NCI-H1930 (cell line): ENCODE measurements around the gene TBX10.
"Not testable (repeated sequence)": the region's sequence is repeated elsewhere in the genome, so short reads cannot be mapped to it uniquely, and the experiment has no call there.

Source experiments
- DNase-seq, 2 experiments: peaks; one replicate each; lab custom pipeline; 2025; lab: John Stamatoyannopoulos, UW

Gene TBX10

DNA sequence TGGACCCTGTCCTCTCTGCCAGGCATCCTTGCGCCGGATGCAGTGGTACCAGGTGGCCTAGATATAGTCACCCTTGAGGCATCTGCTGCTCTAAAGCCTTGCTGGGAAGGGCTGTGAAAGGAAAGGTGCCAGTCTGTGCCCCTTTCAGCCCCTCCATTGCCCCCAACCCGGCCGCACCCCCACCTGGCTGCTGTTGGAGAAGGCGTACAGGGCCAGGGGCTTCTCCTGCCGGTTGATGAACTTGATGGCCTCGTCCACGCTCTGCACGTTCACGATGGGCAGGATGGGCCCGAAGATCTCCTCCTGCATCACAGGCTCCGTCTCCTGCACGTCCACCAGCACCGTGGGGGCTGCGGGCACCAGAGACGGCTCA, 24.6 kb upstream of the TBX10 start:
- no peak for DNase-seq

DNA sequence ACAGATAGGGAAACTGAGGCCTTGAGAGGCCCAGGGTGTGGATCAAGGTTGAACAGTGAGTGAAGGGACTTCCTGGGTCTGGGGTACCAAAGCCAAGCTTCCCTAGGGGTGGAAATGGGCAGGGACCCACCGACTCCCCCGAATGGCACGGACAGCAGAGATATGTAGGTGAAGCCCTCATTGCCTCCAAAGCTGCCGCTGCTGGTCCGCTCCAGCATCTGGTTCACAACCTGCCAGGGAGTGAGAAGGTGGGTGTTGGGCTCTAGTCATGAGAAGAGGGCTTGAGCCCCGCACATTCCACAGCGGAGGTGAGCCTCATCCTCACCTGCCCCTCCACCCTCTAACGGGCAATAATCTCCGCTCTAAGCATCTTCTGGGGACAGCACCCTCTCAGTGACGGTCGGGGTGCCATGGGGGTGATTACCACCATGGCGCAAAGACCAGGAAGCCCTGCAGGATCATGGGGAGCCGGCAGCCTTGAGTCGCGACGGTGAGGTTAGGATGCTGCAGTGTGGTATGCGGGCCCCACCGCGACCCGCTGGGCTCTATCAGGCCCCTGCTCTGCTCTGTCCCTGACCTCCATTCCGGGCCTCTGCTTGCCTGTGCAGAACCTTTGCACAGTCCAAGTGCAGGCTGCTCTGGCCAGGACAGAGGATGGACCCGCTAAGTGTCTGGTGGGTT, 24.1 kb upstream of the TBX10 start:
- no peak for DNase-seq

DNA sequence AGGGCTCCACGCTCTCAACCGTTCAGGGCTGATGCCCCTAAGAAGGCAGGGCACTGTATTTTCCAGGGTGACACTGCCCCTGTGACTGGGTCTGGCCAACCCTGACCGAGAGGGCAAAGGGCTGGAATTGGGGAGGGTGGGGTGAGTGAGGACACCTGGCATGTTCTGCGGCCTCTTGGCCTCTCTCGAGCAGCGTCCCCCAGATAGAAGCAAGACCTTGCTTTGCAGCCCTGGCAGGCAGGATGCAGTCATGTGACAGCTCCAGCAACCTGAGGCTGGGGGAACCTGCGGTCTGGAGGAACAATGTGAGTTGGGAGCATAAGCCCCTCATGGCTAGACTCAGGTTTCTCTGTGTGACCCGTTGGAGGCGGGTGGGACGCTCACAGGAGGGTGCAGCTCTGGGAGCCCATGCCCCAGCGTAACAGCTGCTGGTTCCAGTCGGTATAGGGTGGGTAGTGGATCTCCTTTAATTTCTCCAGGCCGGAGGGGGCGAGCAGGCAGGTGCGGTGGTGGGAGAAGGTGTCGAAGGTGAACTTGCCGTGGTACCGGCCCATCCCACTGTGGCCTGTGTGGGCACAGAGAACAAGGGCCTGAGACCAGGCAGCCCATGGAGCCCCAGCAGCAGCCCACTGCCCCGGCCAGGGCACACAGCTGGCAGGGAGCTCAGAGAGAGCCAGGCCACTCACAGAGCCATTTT, 23.4 kb upstream of the TBX10 start:
- DNase-seq = no peak

DNA sequence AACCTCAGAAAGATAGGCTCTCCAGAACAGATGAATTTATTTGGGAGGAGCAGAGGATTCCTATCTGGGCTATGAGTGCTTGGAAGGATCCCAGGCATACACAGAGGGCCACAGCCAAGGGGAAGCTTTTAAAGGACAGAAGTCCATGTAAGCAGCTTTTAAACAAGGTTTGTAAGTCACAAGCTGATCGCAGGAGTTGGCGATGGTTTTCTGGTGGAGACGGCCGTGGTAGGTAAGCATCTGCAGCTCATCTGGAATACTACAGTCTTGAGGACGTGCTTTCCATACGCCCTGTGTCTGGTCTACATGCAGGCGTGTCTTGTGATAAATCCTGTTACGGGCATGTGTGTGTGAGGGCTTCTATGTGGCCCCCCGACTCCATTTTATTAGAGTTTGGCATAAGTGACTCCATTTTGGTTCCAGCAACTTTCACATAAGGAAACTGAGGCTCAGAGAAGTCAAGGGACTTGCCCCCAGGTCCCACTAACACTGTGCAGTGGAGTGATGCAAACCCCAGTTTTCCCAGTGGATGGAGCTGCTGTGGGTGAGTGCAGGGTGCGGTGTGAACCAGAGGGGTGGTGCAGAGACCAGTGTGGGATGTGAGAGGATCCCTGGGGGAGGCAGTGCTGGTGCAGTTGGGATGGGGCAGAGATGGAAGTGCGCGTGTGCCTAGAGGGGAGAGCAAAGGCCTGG, 22.7 kb upstream of the TBX10 start:
- DNase-seq = no peak

DNA sequence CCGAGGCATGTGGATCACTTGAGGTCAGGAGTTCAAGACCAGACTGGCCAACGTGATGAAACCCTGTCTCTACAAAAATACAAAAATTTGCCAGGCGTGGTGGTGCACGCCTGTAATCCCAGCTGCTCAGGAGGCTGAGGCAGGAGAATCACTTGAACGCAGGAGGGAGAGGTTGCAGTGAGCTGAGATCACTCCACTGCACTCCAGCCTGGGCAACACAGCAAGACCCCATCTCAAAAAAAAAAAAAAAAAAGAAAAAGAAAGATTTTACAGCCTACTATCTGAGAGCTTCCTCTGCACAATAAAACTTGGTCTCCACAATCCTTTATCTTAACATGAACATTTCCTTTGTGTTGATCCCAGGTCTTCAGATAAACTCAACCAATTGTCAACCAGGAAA, 21.2 kb upstream of the TBX10 start:
- not testable (repeated sequence) for DNase-seq

DNA sequence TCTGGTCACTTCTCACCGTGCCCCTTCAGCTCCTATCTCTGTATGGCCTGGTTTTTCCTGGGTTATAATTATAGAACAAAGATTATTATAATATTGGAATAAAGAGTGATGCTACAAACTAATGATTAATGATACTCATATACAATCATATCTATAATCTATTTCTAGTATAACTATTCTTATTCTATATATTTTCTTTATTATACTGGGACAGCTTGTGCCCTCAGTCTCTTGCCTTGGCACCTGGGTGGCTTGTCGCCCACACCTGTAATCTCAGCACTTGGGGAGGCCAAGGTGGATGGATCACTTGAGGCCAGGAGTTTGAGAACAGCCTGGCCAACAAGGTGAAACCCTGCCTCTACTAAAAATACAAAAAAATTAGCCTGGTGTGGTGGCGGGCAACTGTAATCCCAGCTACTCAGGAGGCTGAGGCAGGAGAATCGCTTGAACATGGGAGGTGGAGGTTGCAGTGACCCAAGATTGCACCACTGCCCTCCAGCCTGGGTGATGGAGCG, 20.1 kb upstream of the TBX10 start:
- DNase-seq = not testable (repeated sequence)

DNA sequence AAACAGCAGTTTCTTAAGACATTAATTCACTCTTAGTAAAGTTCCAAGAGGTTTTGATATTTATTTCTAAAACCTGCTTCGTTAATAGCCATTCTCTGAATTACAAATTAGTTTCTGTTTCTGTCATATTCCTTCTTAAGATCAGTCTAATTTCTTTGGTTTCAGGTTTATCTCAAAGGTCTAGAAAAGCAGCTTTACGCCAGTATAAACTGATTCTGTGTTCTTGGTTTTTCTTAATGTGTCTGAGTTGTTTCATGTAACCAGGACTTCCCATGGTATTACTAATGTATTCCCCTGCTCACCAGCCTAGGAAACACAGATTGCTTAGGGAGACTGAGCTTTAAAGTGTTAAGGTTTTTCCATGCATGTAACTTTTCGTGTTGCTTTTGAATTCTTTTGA, 17.7 kb upstream of the TBX10 start:
- no peak for DNase-seq

DNA sequence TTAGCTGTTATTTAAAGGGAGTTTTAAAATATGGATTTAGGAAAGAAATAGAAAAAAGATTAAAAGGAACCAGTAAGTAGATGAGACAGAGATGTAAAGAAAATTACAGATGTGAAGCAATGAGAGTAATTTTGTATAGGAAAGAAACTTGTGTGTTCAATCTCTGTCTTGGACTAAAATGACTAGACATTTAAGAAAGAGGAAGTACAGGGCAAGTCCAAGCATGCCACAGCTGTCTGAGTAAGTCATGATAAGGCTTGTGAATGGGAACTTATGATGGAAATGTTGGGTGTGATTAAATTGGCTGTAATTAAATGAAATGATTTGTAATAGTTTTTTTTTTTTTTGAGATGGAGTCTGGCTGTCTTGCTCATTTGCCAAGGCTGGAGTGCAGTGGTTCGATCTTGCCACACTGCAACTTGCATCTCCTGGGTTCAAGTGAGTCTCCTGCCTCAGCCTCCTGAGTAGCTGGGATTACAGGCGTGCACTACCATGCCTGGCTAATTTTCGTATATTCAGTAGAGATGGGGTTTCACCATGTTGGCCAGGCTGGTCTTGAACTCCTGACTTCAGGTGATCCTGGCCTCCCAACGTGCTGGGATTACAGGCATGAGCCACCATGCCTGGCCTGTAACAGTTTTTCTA, 16.8 kb upstream of the TBX10 start:
- no peak for DNase-seq

DNA sequence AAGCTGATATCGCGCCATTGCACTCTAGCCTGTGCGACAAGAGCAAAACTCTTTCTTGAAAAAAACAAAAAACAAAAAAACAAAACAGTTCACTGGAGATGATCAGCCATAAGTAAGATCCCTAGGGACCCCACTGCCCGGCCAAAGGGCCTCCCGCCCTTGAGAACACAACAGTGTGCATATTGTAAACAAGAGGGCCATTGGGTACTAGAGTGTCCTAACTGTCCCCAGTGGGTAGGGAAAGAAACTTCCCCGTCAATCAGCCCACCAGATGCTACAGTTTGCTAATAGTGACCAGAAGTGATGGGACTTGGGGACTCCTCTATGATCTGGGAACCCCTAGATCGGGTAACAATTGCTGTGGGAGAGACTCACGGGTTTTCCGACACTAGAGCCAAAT, 14.7 kb upstream of the TBX10 start:
- no peak for DNase-seq

DNA sequence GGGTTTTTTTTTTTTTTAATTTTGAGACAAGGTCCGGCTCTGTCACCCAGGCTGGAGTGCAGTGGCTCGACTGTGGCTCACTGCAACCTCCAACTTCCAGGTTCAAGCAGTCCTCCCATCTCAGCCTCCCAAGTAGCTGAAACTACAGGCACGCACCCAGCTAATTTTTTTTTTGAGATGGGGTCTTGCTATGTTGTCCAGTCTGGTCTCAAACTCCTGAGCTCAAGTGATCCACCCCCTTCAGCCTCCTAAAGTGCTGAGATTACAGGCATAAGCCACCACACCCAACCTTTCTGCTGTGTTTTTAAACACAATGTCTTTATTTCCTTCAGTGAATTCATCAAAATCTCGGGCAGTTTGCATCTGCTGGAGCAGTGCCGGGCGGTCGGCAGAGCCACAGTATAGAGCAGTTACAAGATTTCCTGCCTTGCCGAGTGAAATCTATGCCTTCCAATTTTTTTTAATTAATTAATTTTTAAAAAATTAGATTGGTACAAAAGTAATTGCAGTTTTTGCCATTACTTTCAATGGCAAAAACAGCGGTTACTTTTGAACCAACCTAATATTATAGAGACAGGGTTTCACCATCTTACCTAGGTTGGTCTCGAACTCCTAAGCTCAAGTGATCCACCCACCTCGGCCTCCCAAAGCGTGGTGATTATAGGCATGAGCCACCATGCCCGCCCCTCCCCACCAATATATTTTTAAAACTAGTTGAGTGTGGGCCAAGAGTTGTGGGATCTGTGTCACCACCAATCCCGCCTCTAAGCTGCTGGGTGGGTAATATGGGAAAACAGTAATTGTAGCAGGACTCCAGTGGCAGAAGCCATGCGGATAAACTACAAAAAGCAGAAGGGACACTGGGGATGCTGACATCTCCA, 13.6 kb upstream of the TBX10 start:
- no peak for DNase-seq

DNA sequence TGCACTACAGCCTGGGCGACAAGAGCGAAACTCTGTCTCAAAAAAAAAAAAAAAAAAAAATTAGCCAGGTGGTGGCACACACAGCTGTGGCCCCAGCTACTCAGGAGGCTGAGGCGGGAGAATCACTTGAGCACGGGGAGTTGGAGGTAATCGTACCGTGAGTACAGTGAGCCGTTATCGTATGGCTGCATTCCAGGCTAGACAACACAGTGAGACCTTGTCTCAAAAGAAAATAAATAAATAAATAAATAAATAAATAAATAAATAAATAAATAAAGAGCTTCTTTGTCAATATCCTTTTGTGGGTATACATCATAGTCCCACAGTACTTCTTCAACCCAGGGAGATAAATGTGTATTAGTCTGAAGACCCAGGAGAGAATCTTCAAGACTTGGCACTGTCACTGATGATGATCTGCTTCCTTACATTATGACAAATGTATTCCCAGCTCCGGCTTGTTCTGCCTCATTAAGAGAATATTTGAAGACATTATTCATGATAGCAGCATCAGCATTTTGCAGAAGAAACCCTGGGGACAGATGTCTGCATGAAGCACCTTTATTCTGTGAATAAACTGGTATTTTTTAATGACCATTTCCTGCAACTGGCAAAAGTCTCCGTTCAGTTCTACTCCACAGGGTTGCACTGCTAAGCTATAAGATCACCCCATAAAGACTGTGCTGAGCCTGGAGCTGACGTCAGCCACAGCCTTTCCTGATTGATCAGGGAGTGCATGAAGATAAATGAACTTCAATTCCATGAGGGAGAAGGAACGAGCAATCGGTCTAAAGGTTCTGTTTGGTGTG, 12.6 kb upstream of the TBX10 start:
- DNase-seq = no peak

DNA sequence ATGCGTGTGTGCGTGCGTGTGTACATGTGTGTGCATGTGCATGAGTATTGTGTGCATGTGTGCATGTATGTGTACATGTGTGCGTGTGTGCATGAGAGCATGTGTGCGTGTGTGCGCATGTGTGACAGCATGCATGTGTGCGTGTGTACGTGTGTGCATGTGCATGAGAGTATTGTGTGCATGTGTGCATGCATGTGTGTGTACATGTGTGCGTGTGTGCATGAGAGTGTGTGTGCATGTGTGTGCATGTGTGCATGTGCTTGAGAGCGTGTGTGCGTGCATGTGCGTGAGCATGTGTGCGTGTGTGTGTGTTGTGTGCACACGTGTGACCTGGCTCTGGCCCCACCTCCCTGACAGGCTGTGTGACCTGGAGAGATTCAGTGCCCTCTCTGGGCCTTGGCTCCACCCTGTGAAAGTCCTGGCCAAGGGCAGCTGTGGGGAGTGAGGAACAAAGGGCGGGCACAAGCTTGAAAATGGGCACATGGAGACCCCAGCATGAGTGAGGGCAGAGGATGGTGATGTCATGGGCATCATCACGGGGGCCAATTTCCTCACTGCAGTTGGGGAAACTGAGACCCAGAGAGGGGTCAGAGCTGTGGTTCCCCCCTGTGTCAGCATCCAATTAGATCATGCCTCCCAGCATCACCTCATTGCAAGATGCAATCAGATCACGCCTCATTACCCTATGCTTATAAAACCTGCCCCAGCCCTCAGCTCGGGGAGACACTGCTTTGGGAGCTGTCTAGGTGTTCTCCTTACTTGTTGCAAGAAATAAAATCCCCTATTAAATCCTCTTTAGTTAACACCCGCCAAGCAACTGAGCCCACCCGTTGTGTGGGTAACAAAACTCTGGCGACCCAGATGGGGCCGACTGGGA, 10.3 kb upstream of the TBX10 start:
- no peak for DNase-seq

DNA sequence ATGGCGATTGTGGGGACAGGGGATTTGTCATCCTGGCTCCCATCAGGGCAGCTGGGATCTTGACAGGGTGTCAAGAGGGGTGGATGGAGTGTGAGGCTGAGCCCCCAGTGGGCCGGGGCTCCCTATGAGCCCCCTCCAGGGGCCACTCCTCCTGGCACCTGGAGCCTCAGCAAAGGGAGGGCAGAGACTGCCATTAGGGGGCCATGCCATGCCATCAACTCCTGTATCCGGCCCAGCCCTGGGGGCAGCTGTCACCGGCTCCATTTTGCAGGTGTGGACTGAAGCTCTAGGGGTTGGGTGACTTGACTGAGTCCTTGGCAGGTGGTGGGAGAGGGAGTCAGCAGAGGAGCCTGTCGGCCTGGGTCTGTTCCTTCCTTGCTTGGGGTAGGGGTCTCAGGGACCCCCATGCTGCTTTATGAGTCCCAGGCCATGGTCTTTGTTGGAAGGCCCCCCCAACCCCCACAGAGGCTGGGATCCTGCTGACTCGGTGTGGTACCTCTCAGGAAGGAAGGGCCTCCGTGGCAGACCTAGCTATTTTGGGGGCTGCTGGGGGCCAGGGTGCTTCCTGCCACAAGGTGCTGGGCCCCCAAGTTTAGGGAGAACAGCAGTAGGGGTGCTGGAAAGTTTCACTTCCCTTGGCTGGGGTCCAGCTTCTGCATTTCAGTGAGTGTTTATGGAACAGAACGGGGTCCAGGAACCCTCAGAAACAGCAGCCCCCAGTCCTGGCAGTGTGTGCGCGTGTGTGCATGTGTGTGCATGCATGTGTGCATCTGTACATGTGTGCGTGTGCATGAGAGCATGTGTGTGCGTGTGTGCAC, 9.4 kb upstream of the TBX10 start:
- DNase-seq = no peak

DNA sequence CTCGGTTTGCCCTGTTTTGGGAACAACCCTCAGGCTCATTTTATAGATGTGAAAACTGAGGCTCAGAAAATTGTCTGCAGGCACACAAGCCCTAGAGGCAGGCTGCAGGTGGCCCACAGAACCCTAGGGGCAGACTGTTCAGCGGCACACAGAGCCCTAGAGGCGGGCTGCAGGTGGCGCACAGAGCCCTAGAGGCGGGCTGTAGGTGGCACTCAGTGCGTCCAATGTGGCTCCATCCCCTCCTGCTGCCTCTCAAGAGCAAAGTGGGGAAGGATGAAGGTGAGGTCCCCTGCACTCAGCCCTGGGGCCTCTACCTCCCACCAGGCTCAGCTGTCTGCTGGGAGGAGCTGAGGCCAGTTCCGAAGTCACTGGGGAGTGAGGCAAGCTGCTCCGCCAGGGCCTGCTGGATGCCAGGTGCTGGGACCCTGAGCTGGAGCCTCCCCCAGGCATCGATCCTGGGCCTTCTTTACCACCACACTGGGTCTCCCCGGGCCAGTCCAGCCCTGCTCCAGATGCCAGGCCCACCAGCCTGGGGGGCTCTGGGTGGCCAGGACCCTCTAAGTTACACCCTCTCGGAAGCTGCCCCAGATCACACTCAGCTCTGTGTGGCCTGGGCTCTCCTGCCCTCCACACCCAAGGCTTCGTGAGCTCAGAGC, 8.7 kb upstream of the TBX10 start:
- peak in 1 of 2 experiments; percentile 22 for DNase-seq

DNA sequence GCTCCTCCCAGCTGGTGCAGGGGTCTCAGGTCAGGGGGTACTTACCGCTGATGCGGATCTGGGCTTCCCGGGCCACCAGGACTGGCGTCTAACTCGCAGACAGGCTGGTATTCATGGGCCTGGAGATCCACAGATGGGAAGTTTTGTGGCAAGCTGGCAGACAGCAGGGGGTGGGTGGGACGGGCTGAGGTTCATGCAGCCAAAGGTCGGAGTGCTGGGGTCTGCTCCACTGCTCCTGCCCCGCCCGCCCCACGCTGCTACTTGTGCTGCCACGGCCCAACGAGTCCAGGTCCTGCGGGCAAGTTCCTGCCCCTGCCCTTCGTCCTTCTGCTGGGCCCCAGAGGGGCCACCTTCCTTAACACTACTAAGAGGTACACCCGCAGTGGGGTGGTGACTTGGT, 7.9 kb upstream of the TBX10 start:
- no peak for DNase-seq

DNA sequence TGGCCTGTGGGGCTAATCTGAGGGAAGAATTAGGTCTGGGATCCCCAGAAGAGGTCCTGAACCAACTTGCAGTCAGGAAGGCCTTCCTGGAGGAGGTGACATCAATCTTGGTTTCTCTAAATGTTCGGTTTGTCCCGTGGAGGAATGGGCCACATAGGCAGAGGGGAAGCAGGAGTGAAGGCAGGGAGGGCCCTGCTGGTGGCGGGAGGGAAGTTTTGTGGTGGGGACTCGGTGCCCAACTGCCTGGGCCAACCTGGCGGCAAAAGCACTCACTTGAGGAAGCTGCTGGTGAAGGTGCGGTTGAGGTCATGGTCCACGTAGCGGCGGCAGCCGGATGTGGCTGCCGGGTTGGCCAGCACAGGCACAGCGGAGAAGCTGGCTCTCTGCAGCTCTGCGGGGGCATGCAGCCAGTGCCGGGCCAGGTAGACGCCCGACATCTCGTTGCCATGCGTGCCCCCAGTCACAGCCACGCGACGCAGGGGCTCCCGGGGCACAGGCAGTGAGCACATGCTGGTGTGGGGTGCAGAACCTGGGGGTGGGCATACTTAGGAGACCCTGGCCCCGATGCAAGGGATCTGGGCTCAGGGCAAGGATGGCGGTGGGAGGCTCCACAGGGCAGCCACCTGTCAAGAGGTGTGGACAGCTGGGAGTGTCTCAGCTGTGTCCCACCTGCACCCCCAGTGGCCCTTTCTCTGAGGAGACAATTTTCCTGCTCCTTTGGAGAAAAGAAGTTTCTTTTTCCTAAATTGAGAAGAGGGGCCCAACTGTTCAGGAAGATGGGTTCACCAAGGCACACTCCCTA, 7.2 kb upstream of the TBX10 start:
- DNase-seq = no peak
